G401 (cell line): ENCODE data around the gene ATG10. TPM values are rescaled to one million over a fixed set of nuclear protein-coding genes. Genes with fewer than 3 reads are reported as not detected.
"Not testable (repeated sequence)": the region's sequence is repeated elsewhere in the genome, so short reads cannot be mapped to it uniquely, and the experiment has no call there.

Experiments
- DNase-seq: peaks from one replicate; pipeline ENCODE4 v3.0.0-alpha.2; 2015; ENCODE audit warnings: low spot score
- in situ Hi-C: cut with HindIII; loops from 2 replicates; pipeline ENCODE4 v1.10.0; 2016; ENCODE audit warnings: low sequenced_read_pairs, mixed read lengths
- total RNA-seq: library from RNA; depleted of rRNA; stranded (reverse); fragments of >200 nt; shearing (Covaris generic); gene quantifications from 2 replicates; pipeline ENCODE4 v1.2.3, GENCODE V29; 2014

ATG10 gene
- total RNA-seq, 1 experiment from 2014 or later: 16.1 TPM

GRCh38 chr5:82252744-82253143 lies 280.9 kb downstream of the ATG10 start:
- DNase-seq: no peak
- in situ Hi-C loops: no loop called here

- no peak for DNase-seq
- in situ Hi-C loops: no loop called here
These were observed 284.0 kb downstream of the ATG10 start for GRCh38 chr5:82255844-82256243.

GRCh38 chr5:82257247-82257646 lies 285.4 kb downstream of the ATG10 start:
- in situ Hi-C loops: no loop called here
- DNase-seq: no peak

- in situ Hi-C loops: no loop called here
- DNase-seq: no peak
These were observed 285.9 kb downstream of the ATG10 start for GRCh38 chr5:82257729-82258128.

GRCh38 chr5:82259172-82259800 lies 287.5 kb downstream of the ATG10 start:
- in situ Hi-C loops: no loop called here
- DNase-seq: peak; percentile 49

GRCh38 chr5:82265047-82265446 lies 293.2 kb downstream of the ATG10 start:
- DNase-seq: no peak
- in situ Hi-C loops: no loop called here

GRCh38 chr5:82267297-82267933 lies 295.6 kb downstream of the ATG10 start:
- DNase-seq, in situ Hi-C loops: not testable (repeated sequence)

GRCh38 chr5:82269363-82269762 lies 297.5 kb downstream of the ATG10 start:
- DNase-seq, in situ Hi-C loops: not testable (repeated sequence)

GRCh38 chr5:82272571-82273356 lies 300.9 kb downstream of the ATG10 start:
- DNase-seq, in situ Hi-C loops: not testable (repeated sequence)

GRCh38 chr5:82273426-82273825 lies 301.6 kb downstream of the ATG10 start:
- DNase-seq, in situ Hi-C loops: not testable (repeated sequence)

- in situ Hi-C loops: no loop called here
- DNase-seq: no peak
These were observed 302.8 kb downstream of the ATG10 start for GRCh38 chr5:82274343-82275211.

- in situ Hi-C loops: no loop called here
- DNase-seq: no peak
These were observed 303.4 kb downstream of the ATG10 start for GRCh38 chr5:82275216-82275664.

- DNase-seq: no peak
- in situ Hi-C loops: no loop called here
These were observed 305.2 kb downstream of the ATG10 start for GRCh38 chr5:82276800-82277612.

- DNase-seq: no peak
- in situ Hi-C loops: no loop called here
These were observed 305.8 kb downstream of the ATG10 start for GRCh38 chr5:82277613-82277986.

- peak; percentile 93 for DNase-seq
- in situ Hi-C loops: no loop called here
These were observed 306.3 kb downstream of the ATG10 start, which contains the start of gene RPS23 for GRCh38 chr5:82277987-82278710. Gene RPS23 (minus strand): TSS chr5:82278354. CDS start chr5:82278323, 31 bp downstream.

GRCh38 chr5:82278711-82279370 lies 307.0 kb downstream of the ATG10 start:
- DNase-seq: no peak
- in situ Hi-C loops: no loop called here

GRCh38 chr5:82283893-82284292 lies 312.1 kb downstream of the ATG10 start:
- in situ Hi-C loops: no loop called here
- DNase-seq: no peak
